ENCODE results near the gene C1orf226.
"Not testable (repeated sequence)": the region's sequence is repeated elsewhere in the genome, so short reads cannot be mapped to it uniquely, and the experiment has no call there.

Gene C1orf226

DNA sequence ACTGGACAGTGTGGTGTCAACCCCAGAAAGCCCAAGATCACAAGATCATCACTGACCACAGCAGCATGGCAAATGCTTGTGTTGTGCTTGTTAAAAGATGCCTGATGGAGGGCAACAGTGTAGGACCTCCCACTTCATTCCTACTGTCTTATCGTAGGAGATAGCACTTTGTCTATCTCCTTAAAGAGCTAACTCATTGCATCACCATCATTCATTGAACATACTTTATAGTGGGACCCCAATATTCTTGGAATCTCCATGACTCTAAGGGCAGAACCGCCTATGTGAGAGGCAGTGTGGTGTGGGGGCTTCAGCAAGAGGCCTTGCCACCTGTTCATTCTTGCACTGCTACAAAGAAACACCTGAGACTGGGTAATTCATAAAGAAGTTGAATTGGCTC is 35.4 kb downstream of the C1orf226 start:
- DNase-seq: no peak

DNA sequence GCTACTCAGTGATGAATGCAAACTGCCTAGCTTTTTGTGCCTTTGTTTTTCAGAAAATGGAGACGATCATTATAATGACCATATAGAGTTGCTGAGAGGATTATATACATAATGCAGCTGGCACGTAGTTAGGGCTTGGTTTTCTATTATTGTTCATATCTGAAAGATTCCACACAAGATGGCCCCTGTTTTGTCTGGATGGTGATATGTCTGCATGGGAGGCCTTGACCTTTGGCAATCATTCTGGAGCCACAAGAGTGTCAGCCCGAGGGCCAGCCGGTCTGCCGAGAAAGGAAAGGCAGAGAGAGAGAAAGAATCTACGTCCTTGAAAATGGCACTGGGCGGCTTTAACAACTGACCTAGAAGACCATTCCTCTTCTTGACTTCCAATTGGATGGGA is 36.1 kb downstream of the C1orf226 start:
- DNase-seq: no peak

DNA sequence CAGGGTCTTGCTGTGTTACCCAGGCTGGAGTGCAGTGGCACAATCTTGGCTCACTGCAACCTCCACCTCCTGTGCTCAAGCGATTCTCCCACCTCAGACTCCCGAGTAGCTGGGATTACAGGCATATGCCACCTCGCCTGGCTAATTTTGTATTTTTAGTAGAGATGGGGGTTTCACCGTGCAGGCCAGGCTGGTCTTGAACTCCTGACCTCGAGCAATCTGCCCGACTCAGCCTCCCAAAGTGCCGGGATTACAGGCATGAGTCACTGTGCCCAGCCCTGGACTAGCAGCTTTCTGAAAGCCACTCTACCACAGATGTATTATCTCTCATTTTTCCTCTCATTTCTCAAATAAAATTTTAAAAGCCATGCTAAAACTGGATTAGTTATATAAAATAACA is 37.1 kb downstream of the C1orf226 start:
- DNase-seq: not testable (repeated sequence)

DNA sequence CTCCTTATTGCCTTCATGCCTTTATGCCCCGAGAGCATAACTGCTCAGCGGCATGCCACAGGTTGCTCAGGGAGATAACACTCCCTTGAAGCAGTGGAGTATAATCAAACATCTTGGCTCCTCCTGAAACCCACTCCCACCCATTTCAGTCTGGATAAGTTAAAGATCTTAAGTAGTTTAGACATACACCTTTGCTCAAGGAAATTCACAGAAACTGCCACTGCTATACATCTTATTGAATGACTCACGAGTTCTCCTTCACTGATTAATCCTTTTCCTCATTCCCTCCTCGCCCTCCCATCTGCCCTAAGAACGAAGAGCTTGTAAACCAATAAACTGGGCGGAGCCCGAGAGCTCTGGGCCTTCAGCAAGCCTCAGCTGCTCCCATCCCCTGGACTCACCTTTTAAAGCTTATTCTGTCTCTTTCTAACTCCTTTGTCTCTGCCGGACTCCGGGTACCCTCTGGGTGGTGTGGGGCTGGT is 38.0 kb downstream of the C1orf226 start:
- not testable (repeated sequence) for DNase-seq

DNA sequence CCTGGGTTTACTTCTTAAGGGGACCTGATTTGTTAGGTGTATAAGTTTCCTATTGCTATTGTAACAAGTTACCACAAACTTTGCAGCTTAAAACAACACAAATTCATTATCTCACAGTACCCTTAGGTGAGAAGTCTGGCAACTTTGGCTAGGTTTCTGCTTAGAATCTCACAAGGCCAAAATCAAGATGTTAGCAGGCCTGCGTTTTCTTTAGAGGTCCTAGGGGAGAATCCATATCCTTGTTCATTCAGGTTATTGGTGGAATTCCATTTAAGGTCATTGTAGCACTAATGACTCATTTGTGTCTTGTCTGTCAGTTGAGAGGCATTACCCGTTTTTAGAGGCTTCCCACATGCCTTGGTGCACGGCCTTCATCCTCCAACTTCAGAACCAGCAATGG is 38.6 kb downstream of the C1orf226 start:
- DNase-seq: no peak

DNA sequence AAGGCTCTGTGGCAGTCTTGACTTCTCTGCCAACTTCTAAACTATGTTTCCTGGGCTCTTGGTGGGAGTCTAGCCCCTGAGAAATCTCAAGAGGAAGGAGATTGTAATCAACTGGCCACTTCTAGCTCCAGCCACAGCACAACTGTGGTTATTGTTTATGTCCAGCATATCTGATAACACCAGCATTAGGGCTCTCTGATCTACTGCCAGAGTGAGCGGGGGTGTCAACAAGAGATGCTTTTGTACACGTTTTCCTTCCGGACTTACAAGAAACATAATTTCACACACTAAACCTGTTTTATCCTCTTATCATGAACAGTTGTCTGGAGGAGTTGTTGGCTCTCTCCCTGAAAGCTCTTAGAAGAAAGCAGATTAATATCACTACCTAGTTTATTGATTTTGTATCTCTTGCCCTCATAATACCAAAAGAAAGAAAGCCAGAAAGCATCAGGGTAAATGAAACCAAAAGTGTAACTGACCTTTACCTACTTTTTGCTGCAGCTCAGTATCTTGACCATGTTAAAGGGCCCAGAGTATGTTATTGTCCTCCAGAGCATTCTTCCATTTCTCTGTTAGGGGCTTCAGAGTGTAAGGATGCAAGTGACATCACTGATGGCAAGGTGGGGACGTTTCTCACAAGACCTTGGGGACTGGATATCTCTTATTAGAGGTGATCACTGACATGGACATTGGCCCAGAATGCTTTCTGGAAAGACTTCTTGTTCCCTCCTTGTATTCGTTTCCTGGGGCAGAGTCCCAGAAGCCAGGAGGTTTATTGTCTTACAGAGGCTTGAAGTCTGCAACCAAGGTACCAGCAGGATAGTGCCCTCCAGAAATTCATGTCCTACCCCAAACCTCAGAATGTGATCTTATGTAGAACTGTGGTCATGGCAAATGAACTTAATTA is 40.0 kb downstream of the C1orf226 start:
- DNase-seq: no peak

DNA sequence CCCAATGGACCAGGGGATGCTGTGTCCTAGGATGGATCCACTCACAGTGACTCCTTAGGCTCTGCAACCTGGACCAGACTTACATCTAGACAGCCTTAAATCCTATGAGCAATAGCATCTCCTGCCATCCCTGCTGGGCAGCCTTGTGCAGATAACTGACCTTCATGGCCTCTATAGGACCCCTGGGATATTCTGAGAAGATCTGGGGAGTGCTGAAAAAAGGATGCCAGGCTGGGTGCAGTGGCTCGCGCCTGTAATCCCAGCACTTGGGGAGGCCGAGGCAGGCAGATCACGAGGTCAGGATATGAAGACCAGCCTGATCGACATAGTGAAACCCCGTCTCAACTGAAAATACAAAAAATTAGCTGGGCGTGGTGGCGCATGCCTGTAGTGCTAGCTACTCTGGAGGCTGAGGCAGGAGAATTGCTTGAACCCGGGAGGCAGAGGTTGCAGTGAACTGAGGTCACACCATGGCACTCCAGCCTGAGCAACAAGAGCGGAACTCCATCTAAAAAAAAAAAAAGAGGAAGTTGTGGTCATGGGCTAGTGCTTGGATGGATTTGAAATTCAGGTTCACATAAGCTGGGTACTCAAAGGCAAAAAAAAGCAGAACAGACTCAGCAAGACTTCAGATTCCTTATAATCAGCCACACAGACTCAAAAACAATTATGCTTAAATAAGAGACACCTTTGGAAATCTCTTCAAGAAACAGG is 41.3 kb downstream of the C1orf226 start:
- DNase-seq: no peak

DNA sequence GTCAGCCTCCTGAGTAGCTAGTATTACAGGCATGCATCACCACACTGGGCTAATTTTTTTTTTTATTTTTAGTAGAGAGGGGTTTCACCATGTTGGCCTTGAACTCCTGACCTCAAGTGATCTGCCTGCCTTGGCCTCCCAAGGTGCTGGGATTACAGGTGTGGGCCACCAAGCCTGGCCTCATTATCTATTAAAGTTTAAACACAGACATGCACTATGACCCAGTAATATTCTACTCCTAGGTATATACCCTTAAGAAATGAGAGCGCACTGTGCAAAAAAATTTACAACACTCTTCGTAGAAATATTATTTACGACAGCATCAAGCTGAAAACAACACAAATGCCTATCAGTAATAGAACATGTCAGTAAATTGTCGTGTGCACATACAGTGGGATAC is 49.1 kb downstream of the C1orf226 start:
- DNase-seq: no peak

DNA sequence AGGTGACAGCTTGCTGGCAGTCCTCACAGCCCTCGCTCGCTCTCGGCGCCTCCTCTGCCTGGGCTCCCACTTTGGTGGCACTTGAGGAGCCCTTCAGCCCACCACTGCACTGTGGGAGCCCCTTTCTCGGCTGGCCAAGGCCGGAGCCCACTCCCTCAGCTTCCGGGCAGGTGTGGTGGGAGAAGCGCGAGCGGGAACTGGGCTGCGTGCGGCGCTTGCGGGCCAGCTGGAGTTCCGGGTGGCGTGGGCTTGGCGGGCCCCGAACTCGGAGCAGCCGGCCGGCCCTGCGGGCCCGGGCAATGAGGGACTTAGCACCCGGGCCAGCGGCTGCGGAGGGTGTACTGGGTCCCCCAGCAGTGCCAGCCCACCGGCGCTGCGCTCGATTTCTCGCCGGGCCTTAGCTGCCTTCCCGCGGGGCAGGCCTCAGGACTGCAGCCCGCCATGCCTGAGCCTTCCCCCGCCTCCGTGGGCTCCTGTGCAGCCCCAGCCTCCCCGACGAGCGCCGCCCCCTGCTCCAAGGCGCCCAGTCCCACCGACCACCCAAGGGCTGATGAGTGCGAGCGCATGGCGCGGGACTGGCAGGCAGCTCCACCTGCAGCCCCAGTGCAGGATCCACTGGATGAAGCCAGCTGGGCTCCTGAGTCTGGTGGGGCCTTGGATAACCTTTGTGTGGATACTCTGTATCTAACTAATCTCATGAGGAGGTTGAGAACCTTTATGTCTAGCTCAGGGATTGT is 51.6 kb downstream of the C1orf226 start:
- DNase-seq: not testable (repeated sequence)
